K562 (cell line): ENCODE results near the gene HCN4. TPM values are rescaled to one million over a fixed set of nuclear protein-coding genes. Genes with fewer than 3 reads are reported as not detected.

Experiments used
- BCL6 ChIP-seq: fragments of 250-450 bp; sonication (Bioruptor Pico); IDR thresholded peaks from 2 replicates; pipeline ENCODE4 v1.4.0; 2020
- BRCA1 ChIP-seq, 2 experiments: fragments of 450-650 bp in 1 of 2; sonication (generic) in 1 of 2; formaldehyde crosslinking in 1 of 2; IDR thresholded peaks; 2 replicates each; pipeline versions ENCODE4 v1.5.0 to v1.6.1; 2017 to 2020; ENCODE audit warnings: mild to moderate bottlenecking in 1 of 2, missing genetic modification reagents in 1 of 2
- ELK3 ChIP-seq: fragments of 450-650 bp; formaldehyde crosslinking; IDR thresholded peaks from 2 replicates; pipeline ENCODE4 v1.4.0; 2020; ENCODE audit warnings: mild to moderate bottlenecking
- MYBL2 ChIP-seq, 2 experiments: fragments of 450-650 bp in 1 of 2; sonication (generic) in 1 of 2; formaldehyde crosslinking in 1 of 2; IDR thresholded peaks; 2 replicates each; pipeline versions ENCODE4 v1.6.1 to v1.8.1; 2017 to 2022; ENCODE audit warnings: borderline replicate concordance in 1 of 2, inconsistent platforms in 1 of 2, low read depth in 1 of 2, mild to moderate bottlenecking in 1 of 2, missing genetic modification reagents in 1 of 2, moderate library complexity in 1 of 2
- NCOA2 ChIP-seq, 2 experiments: fragments of 450-650 bp; IDR thresholded peaks; 2 replicates each; pipeline ENCODE4 v1.6.1; 2018; ENCODE audit warnings: mild to moderate bottlenecking in 2 of 2, moderate library complexity in 1 of 2; ENCODE audit not compliant: partially characterized antibody in 2 of 2
- OTX1 ChIP-seq: fragments of 450-650 bp; formaldehyde crosslinking; IDR thresholded peaks from 2 replicates; pipeline ENCODE4 v1.4.0; 2022; ENCODE audit warnings: mild to moderate bottlenecking
- RCOR1 ChIP-seq, 2 experiments: IDR thresholded peaks; 2 replicates each; pipeline ENCODE4 v1.6.1; 2012; ENCODE audit warnings: low read depth in 2 of 2, low read length in 2 of 2, borderline replicate concordance in 1 of 2, improper control_type of control experiment in 1 of 2
- ZNF318 ChIP-seq, 2 experiments: fragments of 450-650 bp; IDR thresholded peaks; 2 replicates each; pipeline ENCODE4 v1.6.1; 2016; ENCODE audit warnings: mild to moderate bottlenecking in 2 of 2, borderline replicate concordance in 1 of 2, low read depth in 1 of 2, moderate library complexity in 1 of 2
- ZNF407 ChIP-seq: fragments of 450-650 bp; IDR thresholded peaks from 2 replicates; pipeline ENCODE4 v1.6.1; 2016; ENCODE audit warnings: low read depth
- polyA plus RNA-seq, 8 experiments: library from polyadenylated mRNA; depleted of rRNA in 4 of 8; stranded (reverse) in 5 of 8; unstranded in 3 of 8; fragments of >200 nt; fragmentation: Nextera tagmentation in 2 of 8; fragmentation: Illumina TruSeq in 1 of 8; extraction: Ambion mirVana in 2 of 8; extraction: Trizol in 1 of 8; gene quantifications; 2 replicates each; pipeline versions ENCODE4 v1.2.1 to v1.2.3, GENCODE V29; 2011 to 2014; ENCODE audit warnings: inconsistent platforms in 1 of 8, missing spikeins in 1 of 8
- total RNA-seq, 7 experiments: library from RNA; depleted of rRNA in 6 of 7; stranded (reverse); fragments of >200 nt in 6 of 7; fragmentation: Illumina TruSeq in 2 of 7; extraction: Trizol in 2 of 7; gene quantifications; 2 replicates each; pipeline versions ENCODE4 v1.2.1 to v1.2.3, GENCODE V29; 2011 to 2021; ENCODE audit warnings: low replicate concordance in 1 of 7

The HCN4 gene
- total and polyA plus RNA-seq, 9 of the 15 experiments (the other 6 are each of a cell fraction or from before 2014, with no cell fraction given): not detected

- no peak for TF ChIP-seq ZNF407
- no peak for TF ChIP-seq ELK3 (CRISPR knock-in tag)
- no peak for TF ChIP-seq ZNF318 (IDR thresholded peaks at IDR 0.05; ENCODE audit: borderline replicate concordance in 1 of 2, low read depth in 1 of 2)
- no peak for TF ChIP-seq MYBL2 (IDR thresholded peaks at IDR 0.05; ENCODE audit: low read depth)
- no peak for TF ChIP-seq MYBL2 (CRISPR knock-in tag; IDR thresholded peaks at IDR 0.05; ENCODE audit: borderline replicate concordance)
- TF ChIP-seq RCOR1 (IDR thresholded peaks at IDR 0.05; ENCODE audit: borderline replicate concordance in 1 of 2, low read depth in 2 of 2, low read length in 2 of 2): no peak
- no peak for TF ChIP-seq OTX1 (CRISPR knock-in tag)
- TF ChIP-seq BCL6 (CRISPR knock-in tag): no peak
- TF ChIP-seq NCOA2 (IDR thresholded peaks at IDR 0.05; ENCODE audit: partially characterized antibody in 2 of 2): no peak
- TF ChIP-seq BRCA1 (IDR thresholded peaks at IDR 0.05): no peak
- TF ChIP-seq BRCA1 (CRISPR knock-in tag; IDR thresholded peaks at IDR 0.05): no peak
Measured at GRCh38 chr15:73388256-73388781, 19.6 kb upstream of the HCN4 start (continued).
